OCI-LY7 (cell line): ENCODE results near the gene MAS1L. TPM values are rescaled to one million over a fixed set of nuclear protein-coding genes. Genes with fewer than 3 reads are reported as not detected.

Experiments used
- BruUV-seq: library from RNA; stranded (reverse); fragments of 400-500 nt; replicated peaks from 2 replicates; lab custom pipeline; 2021; lab: Mats Ljungman, UMichigan
- CTCF ChIA-PET: fragments of 300-600 bp; sonication (Branson Sonifier 250); formaldehyde crosslinking; loops from one replicate; lab custom pipeline; 2022; ENCODE audit warnings: antibody characterized with exemption; ENCODE audit not compliant: unreplicated experiment; lab: Charles Lee
- POLR2A ChIA-PET: fragments of 300-600 bp; sonication (Branson Sonifier 250); formaldehyde crosslinking; loops from one replicate; lab custom pipeline; 2022; ENCODE audit warnings: antibody characterized with exemption; lab: Charles Lee
- DNase-seq: peaks from one replicate; pipeline ENCODE4 v3.0.0-alpha.2; 2015; ENCODE audit warnings: low spot score
- H2AFZ ChIP-seq: fragments of 200-600 bp; sonication (generic), shearing (Covaris generic); 2 replicates; pipeline ENCODE4 v1.6.1; 2014; ENCODE audit warnings: mild to moderate bottlenecking, antibody characterized with exemption, low read length, moderate library complexity
- H3K27ac ChIP-seq: fragments of 200-600 bp; sonication (generic); 2 replicates; pipeline ENCODE4 v1.5.1; 2014; ENCODE audit warnings: mixed run types, low read depth, mild to moderate bottlenecking, moderate library complexity, low read length, inconsistent platforms; ENCODE audit not compliant: poor library complexity, severe bottlenecking
- H3K36me3 ChIP-seq: fragments of 200-600 bp; sonication (generic); 2 replicates; pipeline ENCODE4 v1.6.1; 2014; ENCODE audit warnings: mild to moderate bottlenecking, antibody characterized with exemption, low read length, moderate library complexity, mixed read lengths; ENCODE audit not compliant: insufficient read depth
- H3K4me1 ChIP-seq: fragments of 200-600 bp; sonication (generic); 2 replicates; pipeline ENCODE4 v1.5.1; 2014; ENCODE audit warnings: mild to moderate bottlenecking, low read length; ENCODE audit not compliant: insufficient read depth, poor library complexity, severe bottlenecking
- H3K4me2 ChIP-seq: fragments of 200-600 bp; sonication (generic); 2 replicates; pipeline ENCODE4 v1.6.1; 2014; ENCODE audit warnings: mild to moderate bottlenecking, low read length
- H3K4me3 ChIP-seq: fragments of 200-600 bp; sonication (generic); 2 replicates; pipeline ENCODE4 v1.5.1; 2014; ENCODE audit warnings: mild to moderate bottlenecking, low read depth, low read length; ENCODE audit not compliant: poor library complexity, severe bottlenecking
- H3K79me2 ChIP-seq: fragments of 200-600 bp; sonication (generic); 2 replicates; pipeline ENCODE4 v1.6.1; 2016; ENCODE audit warnings: low read depth, mild to moderate bottlenecking, low read length, moderate library complexity, mixed read lengths; ENCODE audit not compliant: insufficient read depth
- H3K9me2 ChIP-seq: fragments of 200-600 bp; sonication (generic); 2 replicates; pipeline ENCODE4 v1.6.1; 2016; ENCODE audit warnings: mild to moderate bottlenecking, low read length, mixed read lengths; ENCODE audit not compliant: insufficient read depth
- H3K9me3 ChIP-seq: fragments of 200-600 bp; sonication (generic); 2 replicates; pipeline ENCODE4 v1.6.1; 2014; ENCODE audit warnings: mild to moderate bottlenecking, mixed run types, low read length, mixed read lengths
- H4K20me1 ChIP-seq: fragments of 200-600 bp; sonication (generic); 2 replicates; pipeline ENCODE4 v1.6.1; 2014; ENCODE audit warnings: mild to moderate bottlenecking, antibody characterized with exemption, low read length, moderate library complexity, mixed read lengths; ENCODE audit not compliant: insufficient read depth
- EZH2phosphoT487 ChIP-seq: fragments of 200-600 bp; sonication (generic); IDR thresholded peaks from 2 replicates; pipeline ENCODE4 v1.6.1; 2018; ENCODE audit warnings: low read depth, borderline replicate concordance, mild to moderate bottlenecking, mixed run types, antibody characterized with exemption, low read length, moderate library complexity, mixed read lengths
- intact Hi-C: fragments of 100-400 bp; cut with micrococcal nuclease; formaldehyde crosslinking; loops from one replicate; pipeline ENCODE4 v1.10.0; 2022; ENCODE audit not compliant: unreplicated experiment
- total RNA-seq, 2 experiments: library from RNA; depleted of rRNA in 1 of 2; stranded (reverse); fragments of >200 nt in 1 of 2; shearing (Covaris generic) in 1 of 2; gene quantifications; 2 replicates each; pipeline ENCODE4 v1.2.3, GENCODE V29; 2014 to 2022
- TF ChIP-seq, protein P1 (sequence below): fragments of 200-600 bp; sonication (generic); conservative IDR thresholded peaks from 2 replicates; pipeline ENCODE4 v1.5.1; 2014; ENCODE audit warnings: mild to moderate bottlenecking, antibody characterized with exemption, low read length, moderate library complexity, mixed read lengths

Gene MAS1L
- total RNA-seq, 2 experiments from 2014 or later, result not detected

DNA sequence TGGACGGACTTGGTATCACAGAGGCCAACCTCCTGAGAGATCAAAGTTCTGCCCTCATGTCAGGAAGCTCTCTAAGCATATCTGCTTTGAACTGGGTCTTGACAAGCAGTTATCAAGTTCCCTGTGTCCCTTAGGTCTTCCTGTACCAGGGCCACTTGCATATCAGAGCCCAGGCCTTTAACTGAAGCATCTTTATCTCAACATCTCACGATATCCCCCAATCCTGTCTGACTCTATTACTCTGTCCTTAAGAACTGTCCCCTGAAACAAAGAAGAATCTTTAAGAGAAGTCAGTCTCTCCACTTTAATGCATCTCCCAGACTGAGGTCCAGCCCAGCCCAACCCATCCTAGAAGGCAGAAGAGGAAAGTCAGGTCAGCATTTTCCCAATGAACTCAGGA is 8.2 kb downstream of the MAS1L start:
- TF ChIP-seq, protein P1, sequence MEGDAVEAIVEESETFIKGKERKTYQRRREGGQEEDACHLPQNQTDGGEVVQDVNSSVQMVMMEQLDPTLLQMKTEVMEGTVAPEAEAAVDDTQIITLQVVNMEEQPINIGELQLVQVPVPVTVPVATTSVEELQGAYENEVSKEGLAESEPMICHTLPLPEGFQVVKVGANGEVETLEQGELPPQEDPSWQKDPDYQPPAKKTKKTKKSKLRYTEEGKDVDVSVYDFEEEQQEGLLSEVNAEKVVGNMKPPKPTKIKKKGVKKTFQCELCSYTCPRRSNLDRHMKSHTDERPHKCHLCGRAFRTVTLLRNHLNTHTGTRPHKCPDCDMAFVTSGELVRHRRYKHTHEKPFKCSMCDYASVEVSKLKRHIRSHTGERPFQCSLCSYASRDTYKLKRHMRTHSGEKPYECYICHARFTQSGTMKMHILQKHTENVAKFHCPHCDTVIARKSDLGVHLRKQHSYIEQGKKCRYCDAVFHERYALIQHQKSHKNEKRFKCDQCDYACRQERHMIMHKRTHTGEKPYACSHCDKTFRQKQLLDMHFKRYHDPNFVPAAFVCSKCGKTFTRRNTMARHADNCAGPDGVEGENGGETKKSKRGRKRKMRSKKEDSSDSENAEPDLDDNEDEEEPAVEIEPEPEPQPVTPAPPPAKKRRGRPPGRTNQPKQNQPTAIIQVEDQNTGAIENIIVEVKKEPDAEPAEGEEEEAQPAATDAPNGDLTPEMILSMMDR, result no peak
- TF ChIP-seq EZH2phosphoT487, result no peak
- ChIA-PET POLR2A (no interaction called here), CTCF (no interaction called here)
- Histone ChIP-seq H3K4me3 (no peak overlapping the region), H3K4me2 (no peak overlapping the region), H3K27ac (no peak overlapping the region), H3K79me2 (no peaks in the 10 kb centered on the region), H2AFZ (no peak overlapping the region), H3K9me3 (no peaks in the 10 kb centered on the region), H3K36me3 (no peaks in the 10 kb centered on the region), H4K20me1 (no peaks in the 10 kb centered on the region), H3K9me2 (no peaks in the 10 kb centered on the region), H3K4me1 (no peaks in the 10 kb centered on the region)
- intact Hi-C loops, result no loop called here
- no TSS peak for BruUV-seq
- DNase-seq, result no peak

- intact Hi-C loops, result no loop called here
- TF ChIP-seq, protein P1, result no peak
- no peak for TF ChIP-seq EZH2phosphoT487
- Histone ChIP-seq H3K79me2 (no peaks in the 10 kb centered on the region), H3K9me3 (no peaks in the 10 kb centered on the region), H3K36me3 (no peaks in the 10 kb centered on the region), H3K9me2 (no peaks in the 10 kb centered on the region), H4K20me1 (no peaks in the 10 kb centered on the region), H3K27ac (no peak overlapping the region), H3K4me3 (no peak overlapping the region), H3K4me1 (no peaks in the 10 kb centered on the region), H2AFZ (no peak overlapping the region), H3K4me2 (no peak overlapping the region)
- POLR2A ChIA-PET, result no interaction called here
- CTCF ChIA-PET, result no interaction called here
- BruUV-seq, result no TSS peak
- DNase-seq, result no peak
These were observed 9.0 kb downstream of the MAS1L start for GRCh38 chr6:29478740-29479139.

DNA sequence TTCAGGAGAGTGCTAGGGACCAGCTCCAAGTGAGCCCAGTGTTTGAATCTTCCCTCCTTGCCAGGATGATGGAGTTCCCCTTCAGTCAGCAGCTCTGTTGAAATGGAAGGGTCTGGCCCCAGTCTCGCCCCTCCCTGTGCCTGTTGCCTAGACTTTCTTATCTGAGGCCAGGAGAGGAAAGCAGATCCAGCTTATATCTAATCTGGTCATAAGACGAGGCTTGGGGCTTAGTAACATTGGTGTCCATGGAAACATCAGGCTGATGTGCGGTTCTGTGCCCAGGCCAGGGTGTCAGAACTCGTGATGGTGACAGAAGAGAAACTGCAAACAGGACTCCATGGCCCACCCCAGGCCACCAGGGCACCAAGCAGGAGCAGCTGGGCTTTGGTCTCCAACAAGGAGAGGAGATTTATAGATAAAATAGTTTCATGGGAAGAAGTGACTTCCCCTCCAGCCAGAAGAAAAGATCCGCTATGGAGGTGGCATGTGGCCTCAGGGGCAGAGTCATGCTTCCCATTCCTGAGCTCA is 9.8 kb downstream of the MAS1L start:
- ChIA-PET POLR2A (no interaction called here), CTCF (no interaction called here)
- Histone ChIP-seq H3K79me2 (no peaks in the 10 kb centered on the region), H2AFZ (no peak overlapping the region), H3K4me3 (no peak overlapping the region), H3K27ac (no peak overlapping the region), H4K20me1 (no peaks in the 10 kb centered on the region), H3K9me3 (no peaks in the 10 kb centered on the region), H3K4me2 (no peak overlapping the region), H3K4me1 (no peaks in the 10 kb centered on the region), H3K9me2 (no peaks in the 10 kb centered on the region), H3K36me3 (no peaks in the 10 kb centered on the region)
- intact Hi-C loops, result no loop called here
- no peak for DNase-seq
- TF ChIP-seq, protein P1, result no peak
- no peak for TF ChIP-seq EZH2phosphoT487
- BruUV-seq, result no TSS peak
